Stromal cell of bone marrow (primary cell): ENCODE measurements around the gene NAA15.
"Not testable (repeated sequence)": the region's sequence is repeated elsewhere in the genome, so short reads cannot be mapped to it uniquely, and the experiment has no call there.

Source experiments
- DNase-seq: peaks from one replicate; pipeline ENCODE4 v3.0.0-alpha.2; 2012; ENCODE audit warnings: low read depth

Gene NAA15

GRCh38 chr4:139301113-139301820, at the start of gene NAA15:
TSS of gene NAA15 (plus strand) at chr4:139301505. CDS start at chr4:139301778, 273 bp downstream.
- peak; percentile 96 for DNase-seq

GRCh38 chr4:139253046-139253445, 48.3 kb upstream of the NAA15 start:
- no peak for DNase-seq

GRCh38 chr4:139253713-139254112, 47.6 kb upstream of the NAA15 start:
- no peak for DNase-seq

GRCh38 chr4:139255581-139255980, 45.7 kb upstream of the NAA15 start:
- DNase-seq: not testable (repeated sequence)

- no peak for DNase-seq
These were observed 45.0 kb upstream of the NAA15 start for GRCh38 chr4:139256349-139256748.

- DNase-seq: no peak
These were observed 35.7 kb upstream of the NAA15 start for GRCh38 chr4:139265654-139266053.

- DNase-seq: no peak
These were observed 35.1 kb upstream of the NAA15 start for GRCh38 chr4:139266208-139266582.

GRCh38 chr4:139266583-139267257, 34.6 kb upstream of the NAA15 start:
- DNase-seq: peak; percentile 45

GRCh38 chr4:139267301-139267700, 34.0 kb upstream of the NAA15 start:
- DNase-seq: no peak

- no peak for DNase-seq
These were observed 27.5 kb upstream of the NAA15 start for GRCh38 chr4:139273835-139274234.

GRCh38 chr4:139274790-139275189, 26.5 kb upstream of the NAA15 start:
- no peak for DNase-seq

- no peak for DNase-seq
These were observed 26.0 kb upstream of the NAA15 start for GRCh38 chr4:139275281-139275735.

GRCh38 chr4:139278485-139278884, 22.8 kb upstream of the NAA15 start:
- DNase-seq: no peak

GRCh38 chr4:139278912-139279759, 22.2 kb upstream of the NAA15 start:
- DNase-seq: no peak

GRCh38 chr4:139279760-139280620, 21.3 kb upstream of the NAA15 start, which contains the start of gene MGARP:
TSS of gene MGARP (minus strand) at chr4:139280225. CDS start at chr4:139280158, 67 bp downstream.
- no peak for DNase-seq

GRCh38 chr4:139282065-139282720, 19.1 kb upstream of the NAA15 start:
- no peak for DNase-seq

GRCh38 chr4:139282721-139283075, 18.6 kb upstream of the NAA15 start:
- DNase-seq: no peak

GRCh38 chr4:139286186-139286698, 15.1 kb upstream of the NAA15 start:
- no peak for DNase-seq

GRCh38 chr4:139295206-139295941, 5.9 kb upstream of the NAA15 start:
- peak; percentile 83 for DNase-seq

- DNase-seq: no peak
These were observed 5.4 kb upstream of the NAA15 start for GRCh38 chr4:139295942-139296299.
